Measurements from ENCODE around the gene PON2.

- no peak for TF ChIP-seq CTCF (IDR thresholded peaks at IDR 0.05; ENCODE audit: poor library complexity, severe bottlenecking)
- TF ChIP-seq, protein P1, sequence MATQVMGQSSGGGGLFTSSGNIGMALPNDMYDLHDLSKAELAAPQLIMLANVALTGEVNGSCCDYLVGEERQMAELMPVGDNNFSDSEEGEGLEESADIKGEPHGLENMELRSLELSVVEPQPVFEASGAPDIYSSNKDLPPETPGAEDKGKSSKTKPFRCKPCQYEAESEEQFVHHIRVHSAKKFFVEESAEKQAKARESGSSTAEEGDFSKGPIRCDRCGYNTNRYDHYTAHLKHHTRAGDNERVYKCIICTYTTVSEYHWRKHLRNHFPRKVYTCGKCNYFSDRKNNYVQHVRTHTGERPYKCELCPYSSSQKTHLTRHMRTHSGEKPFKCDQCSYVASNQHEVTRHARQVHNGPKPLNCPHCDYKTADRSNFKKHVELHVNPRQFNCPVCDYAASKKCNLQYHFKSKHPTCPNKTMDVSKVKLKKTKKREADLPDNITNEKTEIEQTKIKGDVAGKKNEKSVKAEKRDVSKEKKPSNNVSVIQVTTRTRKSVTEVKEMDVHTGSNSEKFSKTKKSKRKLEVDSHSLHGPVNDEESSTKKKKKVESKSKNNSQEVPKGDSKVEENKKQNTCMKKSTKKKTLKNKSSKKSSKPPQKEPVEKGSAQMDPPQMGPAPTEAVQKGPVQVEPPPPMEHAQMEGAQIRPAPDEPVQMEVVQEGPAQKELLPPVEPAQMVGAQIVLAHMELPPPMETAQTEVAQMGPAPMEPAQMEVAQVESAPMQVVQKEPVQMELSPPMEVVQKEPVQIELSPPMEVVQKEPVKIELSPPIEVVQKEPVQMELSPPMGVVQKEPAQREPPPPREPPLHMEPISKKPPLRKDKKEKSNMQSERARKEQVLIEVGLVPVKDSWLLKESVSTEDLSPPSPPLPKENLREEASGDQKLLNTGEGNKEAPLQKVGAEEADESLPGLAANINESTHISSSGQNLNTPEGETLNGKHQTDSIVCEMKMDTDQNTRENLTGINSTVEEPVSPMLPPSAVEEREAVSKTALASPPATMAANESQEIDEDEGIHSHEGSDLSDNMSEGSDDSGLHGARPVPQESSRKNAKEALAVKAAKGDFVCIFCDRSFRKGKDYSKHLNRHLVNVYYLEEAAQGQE (IDR thresholded peaks at IDR 0.05; ENCODE audit: borderline replicate concordance) = no peak
- no peak for TF ChIP-seq MXI1 (conservative IDR thresholded peaks at IDR 0.05; ENCODE audit: poor library complexity, severe bottlenecking)
- no peak for TF ChIP-seq EZH2 (IDR thresholded peaks at IDR 0.05; ENCODE audit: borderline replicate concordance, insufficient read depth, low read length, poor library complexity, severe bottlenecking)
- TF ChIP-seq RAD21 (conservative IDR thresholded peaks at IDR 0.05) = no peak
- TF ChIP-seq EP300 (conservative IDR thresholded peaks at IDR 0.05; ENCODE audit: poor library complexity, severe bottlenecking) = no peak
- no peak for TF ChIP-seq POLR2AphosphoS5 (IDR thresholded peaks at IDR 0.05)
- no peak for TF ChIP-seq TAF1 (IDR thresholded peaks at IDR 0.05; ENCODE audit: low read depth)
Measured at GRCh38 chr7:95394370-95394769, 40.5 kb downstream of the PON2 start.
